HepG2 (cell line): ENCODE data around the gene NRN1L. TPM values are rescaled to one million over a fixed set of nuclear protein-coding genes. Genes with fewer than 3 reads are reported as not detected.

Source experiments
- ATAC-seq: fragments of 200-7000 bp; cut with Tn5 transposase; 3 replicates; pipeline ENCODE4 v1.9.1; 2020; ENCODE audit warnings: mild to moderate bottlenecking, moderate library complexity
- BruUV-seq: library from RNA; stranded (reverse); fragments of 400-500 nt; replicated peaks from 2 replicates; lab custom pipeline; 2021; lab: Mats Ljungman, UMichigan
- CTCF ChIA-PET: fragments of 300-600 bp; formaldehyde crosslinking; extraction: SDS; loops from one replicate; lab custom pipeline; 2021; ENCODE audit warnings: low total read pairs, inconsistent platforms, low intra/inter-chr PET ratio; lab: Yijun Ruan, JAX
- POLR2A ChIA-PET: fragments of 350-600 bp; sonication (Branson Sonifier 250); formaldehyde crosslinking; loops from one replicate; lab custom pipeline; 2020; ENCODE audit warnings: antibody characterized with exemption, inconsistent platforms; lab: Yijun Ruan, JAX
- DNase-seq: peaks from one replicate; pipeline ENCODE4 v3.0.0-alpha.2; 2015; ENCODE audit warnings: low spot score
- FAIRE-seq: peaks from 3 replicates; lab custom pipeline; 2011; peaks lifted over from hg19 to GRCh38; lab: Jason Lieb, UNC
- H2AFZ ChIP-seq: one replicate; pipeline ENCODE4 v1.6.1; 2011; ENCODE audit warnings: low read length, inconsistent platforms
- H3K27ac ChIP-seq: fragments of 300-600 bp; 3 replicates; pipeline ENCODE4 v1.8.0; 2011; ENCODE audit warnings: mixed run types, mild to moderate bottlenecking, mixed read lengths, low read length, inconsistent platforms; ENCODE audit not compliant: insufficient read depth; ENCODE audit errors: extremely low read length
- H3K27me3 ChIP-seq, 2 experiments: fragments of 200-600 bp in 1 of 2; 2 replicates in 1 of 2; 3 replicates in 1 of 2; pipeline versions ENCODE4 v1.6.0 to v1.8.0; 2011; ENCODE audit warnings: low read length in 2 of 2, mild to moderate bottlenecking in 2 of 2, moderate library complexity in 2 of 2, inconsistent platforms in 1 of 2; ENCODE audit not compliant: insufficient read depth in 2 of 2, control insufficient read depth in 1 of 2
- H3K36me3 ChIP-seq, 2 experiments: fragments of 200-600 bp in 1 of 2; replicated peaks in 1 of 2; 2 replicates in 1 of 2; 3 replicates in 1 of 2; pipeline versions ENCODE4 v1.5.1 to v1.8.0; 2011; ENCODE audit warnings: low read length in 2 of 2, inconsistent platforms in 1 of 2; ENCODE audit not compliant: insufficient read depth in 2 of 2, control insufficient read depth in 1 of 2
- H3K4me1 ChIP-seq: 2 replicates; pipeline ENCODE4 v1.5.1; 2012; ENCODE audit warnings: low read length, inconsistent platforms; ENCODE audit not compliant: insufficient read depth
- H3K4me2 ChIP-seq: 2 replicates; pipeline ENCODE4 v1.6.0; 2011; ENCODE audit warnings: low read depth, low read length, inconsistent platforms
- H3K4me3 ChIP-seq, 3 experiments: fragments of 200-600 bp in 1 of 3; sonication (generic), shearing (Covaris generic) in 1 of 3; replicated peaks in 1 of 3; 2 replicates each; pipeline ENCODE4 v1.5.1; 2011 to 2016; ENCODE audit warnings: low read length in 3 of 3, inconsistent platforms in 2 of 3, low read depth in 2 of 3, mild to moderate bottlenecking in 2 of 3, control low read depth in 1 of 3, mixed read lengths in 1 of 3; ENCODE audit not compliant: insufficient read depth in 1 of 3
- H3K79me2 ChIP-seq: one replicate; pipeline ENCODE4 v1.6.1; 2011; ENCODE audit warnings: low read length, inconsistent platforms; ENCODE audit not compliant: insufficient read depth
- H3K9ac ChIP-seq: 2 replicates; pipeline ENCODE4 v1.6.0; 2011; ENCODE audit warnings: mild to moderate bottlenecking, low read depth, low read length, inconsistent platforms; ENCODE audit not compliant: insufficient read depth
- H3K9me3 ChIP-seq: 2 replicates; pipeline ENCODE4 v1.5.1; 2012; ENCODE audit warnings: mild to moderate bottlenecking, low read length
- H4K20me1 ChIP-seq: 2 replicates; pipeline ENCODE4 v1.6.0; 2011; ENCODE audit warnings: inconsistent platforms, mild to moderate bottlenecking, low read length, moderate library complexity; ENCODE audit not compliant: insufficient read depth
- ATM ChIP-seq: fragments of 450-650 bp; IDR thresholded peaks from 2 replicates; pipeline ENCODE4 v1.7.1; 2017; ENCODE audit warnings: mild to moderate bottlenecking, borderline replicate concordance
- CCDC6 ChIP-seq: sonication (generic); formaldehyde crosslinking; IDR thresholded peaks from 2 replicates; pipeline ENCODE4 v1.8.1; 2022; ENCODE audit warnings: mild to moderate bottlenecking, missing genetic modification reagents, moderate library complexity
- ERF ChIP-seq: IDR thresholded peaks from 2 replicates; pipeline ENCODE4 v1.6.1; 2018; ENCODE audit warnings: missing biosample characterization, missing genetic modification reagents
- ETV5 ChIP-seq: IDR thresholded peaks from 2 replicates; pipeline ENCODE4 v1.6.1; 2018; ENCODE audit warnings: missing biosample characterization, missing genetic modification reagents, inconsistent platforms, borderline replicate concordance
- HMG20B ChIP-seq: conservative IDR thresholded peaks from 2 replicates; pipeline ENCODE4 v1.6.1; 2016; ENCODE audit warnings: missing genetic modification reagents, missing compliant biosample characterization
- HNRNPLL ChIP-seq: fragments of 200-400 bp; formaldehyde crosslinking; IDR thresholded peaks from 2 replicates; pipeline ENCODE4 v1.6.1; 2017; ENCODE audit warnings: mild to moderate bottlenecking, low read depth, low read length; ENCODE audit not compliant: poor library complexity, severe bottlenecking
- MAF1 ChIP-seq: sonication (generic); formaldehyde crosslinking; IDR thresholded peaks from 2 replicates; pipeline ENCODE4 v1.5.0; 2020; ENCODE audit warnings: missing genetic modification reagents, borderline replicate concordance
- PHF20 ChIP-seq: sonication (generic); formaldehyde crosslinking; IDR thresholded peaks from 2 replicates; pipeline ENCODE4 v1.5.0; 2020; ENCODE audit warnings: mild to moderate bottlenecking, missing genetic modification reagents
- PRPF4 ChIP-seq: fragments of 200-400 bp; formaldehyde crosslinking; IDR thresholded peaks from 2 replicates; pipeline ENCODE4 v1.6.1; 2016; ENCODE audit warnings: low read length, low read depth; ENCODE audit not compliant: poor library complexity, severe bottlenecking
- SETDB1 ChIP-seq: sonication (generic); formaldehyde crosslinking; IDR thresholded peaks from 2 replicates; pipeline ENCODE4 v1.5.1; 2020; ENCODE audit warnings: missing genetic modification reagents, mild to moderate bottlenecking, borderline replicate concordance
- SOX5 ChIP-seq: IDR thresholded peaks from 2 replicates; pipeline ENCODE4 v1.6.1; 2016; ENCODE audit warnings: borderline replicate concordance
- ZFP82 ChIP-seq: sonication (generic); formaldehyde crosslinking; IDR thresholded peaks from 2 replicates; pipeline ENCODE4 v1.5.1; 2020; ENCODE audit warnings: mild to moderate bottlenecking, missing genetic modification reagents, borderline replicate concordance
- ZNF605 ChIP-seq: sonication (generic); formaldehyde crosslinking; IDR thresholded peaks from 2 replicates; pipeline ENCODE4 v1.8.0; 2022; ENCODE audit warnings: mild to moderate bottlenecking, missing genetic modification reagents
- WGBS: methylation state at CpG from one replicate; pipeline ENCODE4 v1.1.6; 2017; ENCODE audit warnings: low lambda C conversion rate; 5-methylcytosine and 5-hydroxymethylcytosine counted together
- in situ Hi-C: cut with HindIII; loops from 2 replicates; pipeline ENCODE4 v1.10.0; 2017; ENCODE audit warnings: low pct_unique_long_range_greater_than_20kb; ENCODE audit not compliant: extremely low pct_ligation_motif_present
- intact Hi-C: fragments of 100-400 bp; cut with micrococcal nuclease; formaldehyde crosslinking; loops from one replicate; pipeline ENCODE4 v1.10.0; 2022; ENCODE audit not compliant: unreplicated experiment
- polyA plus RNA-seq, 8 experiments: library from polyadenylated mRNA; depleted of rRNA in 3 of 8; stranded (reverse) in 7 of 8; unstranded in 1 of 8; fragments of >200 nt; fragmentation: Illumina TruSeq in 4 of 8; extraction: Trizol in 4 of 8; gene quantifications; 2 replicates each; pipeline versions ENCODE4 v1.2.1 to v1.2.3, GENCODE V29; 2011 to 2016; ENCODE audit warnings: low read depth in 4 of 8, missing spikeins in 1 of 8, mixed read lengths in 1 of 8; ENCODE audit not compliant: insufficient read depth in 1 of 8
- total RNA-seq, 5 experiments: library from RNA; depleted of rRNA; stranded (reverse); fragments of >200 nt; fragmentation: Illumina TruSeq; extraction: Trizol; gene quantifications; 2 replicates each; pipeline ENCODE4 v1.2.3, GENCODE V29; 2016; ENCODE audit warnings: low read depth in 1 of 5
- TF ChIP-seq, protein P1 (sequence below): IDR thresholded peaks from 2 replicates; pipeline ENCODE4 v1.6.1; 2016; ENCODE audit warnings: low read depth, borderline replicate concordance
- TF ChIP-seq, protein P2 (sequence below): sonication (generic); formaldehyde crosslinking; IDR thresholded peaks from 2 replicates; pipeline ENCODE4 v1.8.1; 2023; ENCODE audit warnings: mild to moderate bottlenecking, missing genetic modification reagents
- TF ChIP-seq, protein P3 (sequence below), 2 experiments: sonication (generic) in 1 of 2; formaldehyde crosslinking in 1 of 2; IDR thresholded peaks; 2 replicates each; pipeline versions ENCODE4 v1.4.0 to v1.6.1; 2016 to 2020; ENCODE audit warnings: borderline replicate concordance in 1 of 2, low read depth in 1 of 2, mild to moderate bottlenecking in 1 of 2, missing genetic modification reagents in 1 of 2

The NRN1L gene
- total and polyA plus RNA-seq, 2 of the 13 experiments (the other 11 are each of a cell fraction or from before 2014, with no cell fraction given): 0.53 to 1.2 TPM

DNA sequence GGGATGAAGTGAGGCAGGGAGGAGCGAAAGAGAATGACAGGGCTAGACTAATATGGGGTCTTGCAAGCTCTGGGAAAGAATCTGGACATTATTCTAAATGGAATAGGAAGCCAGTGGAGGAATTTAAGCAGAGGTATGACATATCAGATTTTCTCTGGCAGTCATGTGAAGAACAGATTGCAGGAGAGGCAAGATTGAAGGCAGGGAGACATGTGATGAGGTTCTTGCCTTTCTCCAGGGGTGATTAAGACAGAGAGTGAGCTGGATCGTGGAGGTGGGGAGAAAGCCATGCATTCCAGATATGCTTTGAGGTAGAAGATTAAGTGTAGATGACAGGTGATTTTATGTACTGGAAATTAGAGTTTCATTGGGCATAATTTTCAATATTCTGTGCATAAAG lies 46.9 kb upstream of the NRN1L start (continued):
- TF ChIP-seq PRPF4 (no peak), PHF20 (CRISPR knock-in tag) (no peak), SOX5 (CRISPR knock-in tag) (no peak)
- TF ChIP-seq, protein P1, sequence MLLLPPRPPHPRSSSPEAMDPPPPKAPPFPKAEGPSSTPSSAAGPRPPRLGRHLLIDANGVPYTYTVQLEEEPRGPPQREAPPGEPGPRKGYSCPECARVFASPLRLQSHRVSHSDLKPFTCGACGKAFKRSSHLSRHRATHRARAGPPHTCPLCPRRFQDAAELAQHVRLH (CRISPR knock-in tag): no peak
- TF ChIP-seq, protein P2, sequence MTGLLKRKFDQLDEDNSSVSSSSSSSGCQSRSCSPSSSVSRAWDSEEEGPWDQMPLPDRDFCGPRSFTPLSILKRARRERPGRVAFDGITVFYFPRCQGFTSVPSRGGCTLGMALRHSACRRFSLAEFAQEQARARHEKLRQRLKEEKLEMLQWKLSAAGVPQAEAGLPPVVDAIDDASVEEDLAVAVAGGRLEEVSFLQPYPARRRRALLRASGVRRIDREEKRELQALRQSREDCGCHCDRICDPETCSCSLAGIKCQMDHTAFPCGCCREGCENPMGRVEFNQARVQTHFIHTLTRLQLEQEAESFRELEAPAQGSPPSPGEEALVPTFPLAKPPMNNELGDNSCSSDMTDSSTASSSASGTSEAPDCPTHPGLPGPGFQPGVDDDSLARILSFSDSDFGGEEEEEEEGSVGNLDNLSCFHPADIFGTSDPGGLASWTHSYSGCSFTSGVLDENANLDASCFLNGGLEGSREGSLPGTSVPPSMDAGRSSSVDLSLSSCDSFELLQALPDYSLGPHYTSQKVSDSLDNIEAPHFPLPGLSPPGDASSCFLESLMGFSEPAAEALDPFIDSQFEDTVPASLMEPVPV (CRISPR knock-in tag): no peak

DNA sequence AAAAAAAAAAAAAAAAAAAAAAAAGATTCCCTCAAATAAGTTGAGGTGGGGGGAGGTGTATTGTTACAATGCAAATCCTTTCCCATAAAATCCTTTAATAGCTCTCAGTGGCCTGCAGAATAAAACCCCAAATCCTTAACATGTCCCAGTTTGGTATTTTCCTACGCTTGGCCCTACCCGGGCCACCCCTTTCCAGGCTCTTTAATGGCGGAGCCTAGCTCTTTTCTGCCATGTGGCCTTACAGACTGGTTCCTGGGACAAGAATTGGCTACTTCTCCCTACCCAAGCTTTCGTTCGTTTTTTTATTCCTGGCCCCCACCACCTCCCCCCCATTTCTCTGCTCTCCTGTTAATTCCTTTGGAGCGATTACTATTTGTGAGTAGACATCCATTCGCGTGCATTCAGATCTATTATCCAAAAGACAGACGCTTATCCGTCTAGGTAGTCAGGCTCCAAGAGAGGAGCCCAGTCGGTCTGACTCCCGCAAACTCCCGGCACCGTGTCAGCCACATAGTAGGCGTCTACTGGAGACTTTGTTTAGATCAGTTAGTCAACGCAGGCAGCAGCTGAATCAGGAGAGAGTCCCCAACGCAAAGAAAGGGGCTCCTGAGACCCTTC lies 43.4 kb upstream of the NRN1L start:
- Histone ChIP-seq H3K27me3 (no peaks in the 10 kb centered on the region; a peak in 1 of 5 replicates), H3K9ac (peak overlapping the region; percentile 93), H2AFZ (peak overlapping the region; percentile 88), H3K36me3 (no peaks in the 10 kb centered on the region), H4K20me1 (peaks cover 16% of the 10 kb centered on the region), H3K4me3 (peak overlapping the region; percentile 80 to 97 (median 92)), H3K9me3 (no peaks in the 10 kb centered on the region), H3K79me2 (peaks cover 33% of the 10 kb centered on the region), H3K4me2 (peak overlapping the region; percentile 89), H3K27ac (peak overlapping the region; percentile 92), H3K4me1 (peaks cover 53% of the 10 kb centered on the region)
- DNase-seq (no peak), FAIRE-seq (no peak), ATAC-seq (peak; percentile 2)
- 34% methylated on average over 17 of the region's 17 CpGs for WGBS
- intact Hi-C loops (no loop called here), in situ Hi-C loops (no loop called here)
- POLR2A ChIA-PET: interaction anchor here (0.8 kb wide), 1 partner anchor 181 kb away, joined by 3 read pairs; the partner anchor contains the start of gene ACD
- TSS peak; percentile 46 for BruUV-seq
- CTCF ChIA-PET: interaction anchor here (1.0 to 2.6 kb wide), 5 partner anchors 24 to 173 kb away, joined by 3 to 28 read pairs (median 3); no protein-coding TSS in a partner anchor
- TF ChIP-seq ZNF605 (CRISPR knock-in tag) (peak; percentile 78; the same call in 1 of the 2 replicates), ETV5 (no peak), ATM (no peak), SETDB1 (CRISPR knock-in tag) (no peak), HNRNPLL (no peak), CCDC6 (0 out of 2 replicates have a peak, but pooled peaks have one; percentile 6), MAF1 (CRISPR knock-in tag) (no peak), HMG20B (CRISPR knock-in tag) (no peak), ZFP82 (CRISPR knock-in tag) (0 out of 2 replicates have a peak, but pooled peaks have one; percentile 50), ERF (no peak)
- TF ChIP-seq, protein P3, sequence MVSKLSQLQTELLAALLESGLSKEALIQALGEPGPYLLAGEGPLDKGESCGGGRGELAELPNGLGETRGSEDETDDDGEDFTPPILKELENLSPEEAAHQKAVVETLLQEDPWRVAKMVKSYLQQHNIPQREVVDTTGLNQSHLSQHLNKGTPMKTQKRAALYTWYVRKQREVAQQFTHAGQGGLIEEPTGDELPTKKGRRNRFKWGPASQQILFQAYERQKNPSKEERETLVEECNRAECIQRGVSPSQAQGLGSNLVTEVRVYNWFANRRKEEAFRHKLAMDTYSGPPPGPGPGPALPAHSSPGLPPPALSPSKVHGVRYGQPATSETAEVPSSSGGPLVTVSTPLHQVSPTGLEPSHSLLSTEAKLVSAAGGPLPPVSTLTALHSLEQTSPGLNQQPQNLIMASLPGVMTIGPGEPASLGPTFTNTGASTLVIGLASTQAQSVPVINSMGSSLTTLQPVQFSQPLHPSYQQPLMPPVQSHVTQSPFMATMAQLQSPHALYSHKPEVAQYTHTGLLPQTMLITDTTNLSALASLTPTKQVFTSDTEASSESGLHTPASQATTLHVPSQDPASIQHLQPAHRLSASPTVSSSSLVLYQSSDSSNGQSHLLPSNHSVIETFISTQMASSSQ (IDR thresholded peaks at IDR 0.05; ENCODE audit: low read depth): no peak
- TF ChIP-seq, protein P3 (CRISPR knock-in tag; IDR thresholded peaks at IDR 0.05; ENCODE audit: borderline replicate concordance): no peak
